Activated naive CD4-positive, alpha-beta T cell (primary cell): ENCODE measurements around the gene GFY.
"Not testable (repeated sequence)": the region's sequence is repeated elsewhere in the genome, so short reads cannot be mapped to it uniquely, and the experiment has no call there.

Experiments
- DNase-seq, 4 experiments: peaks; one replicate each; lab custom pipeline; 2025; lab: John Stamatoyannopoulos, UW

The GFY gene

DNA sequence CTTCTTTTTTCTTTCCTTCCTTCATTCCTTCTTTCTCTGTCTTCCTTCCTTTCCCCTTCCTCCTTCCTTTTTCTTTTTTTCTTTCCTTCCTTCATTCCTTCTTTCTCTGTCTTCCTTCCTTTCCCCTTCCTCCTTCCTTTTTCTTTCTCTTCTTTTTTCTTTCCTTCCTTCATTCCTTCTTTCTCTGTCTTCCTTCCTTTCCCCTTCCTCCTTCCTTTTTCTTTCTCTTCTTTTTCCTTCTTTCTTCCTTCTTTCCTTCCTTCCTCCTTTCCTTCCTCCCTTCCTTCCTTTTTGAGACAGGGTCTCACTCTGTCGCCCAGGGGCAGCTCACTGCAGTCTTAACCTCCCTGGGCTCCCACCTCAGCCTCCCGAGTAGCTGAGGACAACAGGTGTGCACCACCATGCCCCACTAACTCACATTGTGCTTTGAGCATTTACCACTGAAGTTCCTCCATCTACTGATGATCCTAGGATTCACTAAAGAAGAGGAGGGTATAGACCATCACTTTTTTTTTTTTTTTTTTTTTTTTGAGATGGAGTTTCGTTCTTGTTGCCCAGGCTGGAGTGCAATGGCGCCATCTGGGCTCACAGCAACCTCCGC, 19.0 kb downstream of the GFY start:
- not testable (repeated sequence) for DNase-seq

DNA sequence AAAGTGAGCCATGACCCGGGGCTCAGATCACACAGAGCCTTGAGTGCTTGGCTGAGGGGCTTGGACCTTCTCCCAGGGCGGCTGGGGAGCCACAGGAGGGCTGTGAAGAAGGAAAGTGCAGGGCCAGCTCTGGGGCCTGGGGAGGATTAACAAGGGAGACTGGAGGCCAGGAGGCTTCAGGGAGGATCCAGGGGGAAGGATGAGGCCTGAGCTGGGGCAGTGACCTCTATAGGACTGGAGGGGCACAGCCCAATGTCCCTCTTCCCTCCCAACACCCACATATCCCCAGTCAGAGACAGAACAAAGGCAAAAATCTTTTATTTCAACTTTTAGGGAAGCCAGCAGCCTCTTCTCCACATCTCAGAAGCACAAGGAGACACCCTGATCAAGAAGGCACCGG, 20.8 kb downstream of the GFY start:
- DNase-seq, result no peak

DNA sequence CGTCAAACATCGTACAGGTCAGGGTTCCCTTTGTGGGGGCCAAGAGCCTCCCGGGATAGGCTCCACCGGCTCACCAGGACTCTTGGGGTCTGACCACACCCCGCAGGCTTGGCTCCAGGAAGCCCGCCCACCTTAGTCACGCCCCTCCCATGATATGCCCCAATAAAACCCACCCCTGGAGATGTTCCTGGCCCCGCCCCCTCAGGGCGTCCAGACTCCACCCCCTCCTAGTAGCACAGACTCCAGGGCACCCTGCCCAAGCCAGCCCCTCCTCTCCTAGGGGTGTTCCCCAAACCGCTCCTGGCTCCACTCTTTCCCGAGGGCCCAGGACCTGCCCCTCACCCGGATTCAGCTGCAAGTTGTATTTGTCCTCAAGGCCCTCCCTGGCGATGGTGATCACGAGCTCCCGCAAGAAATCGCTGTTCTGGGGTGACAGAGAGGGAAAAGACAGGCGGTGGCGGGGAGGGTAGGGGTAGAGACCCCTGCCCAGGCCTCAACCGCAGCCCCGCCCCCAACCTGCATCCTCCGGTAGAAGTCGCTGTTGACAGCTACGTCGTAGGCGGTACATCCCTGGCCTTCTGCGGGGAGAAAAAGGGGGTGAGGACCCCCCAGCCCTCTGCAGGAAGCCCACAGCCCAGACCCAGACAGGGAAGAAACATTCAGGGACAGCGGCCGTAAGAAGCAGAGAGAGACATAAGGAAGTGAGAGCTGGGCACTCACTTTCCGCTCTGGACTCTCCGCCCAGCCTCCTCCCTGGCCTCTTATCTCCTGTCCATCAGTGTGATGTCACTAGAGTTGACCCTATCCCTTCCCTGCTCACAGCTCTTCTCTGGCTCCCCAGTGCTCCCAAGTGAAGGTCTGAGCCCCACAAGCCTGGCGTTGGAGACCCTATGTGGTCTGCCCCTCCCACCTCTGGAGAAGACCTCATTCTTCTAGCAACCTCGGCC, 22.6 kb downstream of the GFY start:
- no peak for DNase-seq

DNA sequence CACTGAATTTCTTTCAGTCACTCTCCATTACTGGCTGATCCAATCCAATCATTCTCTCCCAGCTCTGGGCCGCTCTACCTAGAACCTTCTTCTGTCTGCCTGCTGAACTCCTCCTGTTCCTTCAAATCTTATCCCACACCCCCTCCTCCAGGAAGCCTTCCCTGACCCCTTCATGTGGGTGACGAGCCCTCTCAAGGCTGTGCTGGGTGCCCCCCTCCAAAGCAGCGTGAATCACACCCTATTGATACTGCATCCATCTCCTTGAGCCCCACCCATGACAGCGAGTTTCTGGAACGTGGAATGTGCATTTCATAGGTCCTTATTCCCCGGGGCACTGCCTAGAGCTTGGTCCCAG, 23.2 kb downstream of the GFY start:
- DNase-seq, result no peak

DNA sequence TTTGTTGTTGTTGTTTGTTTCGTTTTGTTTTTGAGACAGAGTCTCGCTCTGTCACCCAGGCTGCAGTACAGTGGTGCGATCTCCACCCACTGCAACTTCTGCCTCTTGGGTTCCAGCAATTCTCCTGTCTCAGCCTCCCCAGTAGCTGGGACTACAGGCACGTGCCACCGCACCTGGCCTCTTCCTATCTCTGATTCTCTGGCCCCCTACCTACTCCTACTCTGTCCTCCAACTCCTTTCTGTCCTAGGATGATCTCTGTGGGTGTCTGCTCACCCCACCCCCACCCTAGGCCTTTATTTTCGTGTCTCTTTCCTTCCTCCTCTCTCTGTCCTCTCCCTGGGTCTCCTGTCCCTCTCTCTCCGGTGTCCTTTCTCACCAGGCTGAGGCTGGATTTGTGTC, 25.2 kb downstream of the GFY start:
- DNase-seq, result no peak

DNA sequence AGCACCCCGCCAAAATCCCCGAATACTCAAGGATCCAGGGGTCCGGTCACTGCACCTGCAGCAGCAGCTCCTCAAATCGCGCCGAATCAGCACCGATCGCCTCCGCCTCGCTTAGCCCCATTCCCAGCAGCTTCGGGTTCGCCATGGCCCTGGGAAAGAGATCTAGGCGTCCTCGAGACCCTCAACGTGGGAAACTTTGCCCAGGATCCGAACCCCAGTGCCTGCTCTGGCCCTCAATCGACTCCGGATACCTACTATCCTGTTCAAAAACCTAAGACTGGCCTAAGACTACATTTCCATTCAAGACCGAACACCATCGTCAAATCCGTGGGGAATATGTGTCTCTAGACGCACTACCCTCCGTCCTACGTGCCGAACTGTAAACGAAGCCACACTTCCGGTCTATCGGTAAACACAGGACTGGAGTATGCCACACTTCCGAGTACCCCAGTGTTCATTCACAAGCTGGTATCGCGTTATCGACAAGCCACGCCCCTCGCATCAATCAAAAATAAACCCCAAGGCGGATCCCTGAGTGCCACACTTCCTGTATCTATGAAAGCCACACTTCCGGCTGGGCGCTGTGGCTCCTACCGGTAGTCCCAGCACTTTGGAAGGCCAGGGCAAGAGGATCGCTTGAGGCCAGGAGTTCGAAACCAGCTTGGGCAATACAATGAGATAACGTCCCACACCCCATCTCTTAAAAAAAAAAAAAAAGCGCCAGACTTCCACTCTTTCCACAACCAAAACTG, 26.4 kb downstream of the GFY start, which contains the start of gene PIH1D1:
Gene PIH1D1 (minus strand): TSS at position 385 of the 752 bp plus-strand sequence. CDS start 240 bp downstream, at position 145.
- peak; percentile 69 to 88 (median 80) for DNase-seq

DNA sequence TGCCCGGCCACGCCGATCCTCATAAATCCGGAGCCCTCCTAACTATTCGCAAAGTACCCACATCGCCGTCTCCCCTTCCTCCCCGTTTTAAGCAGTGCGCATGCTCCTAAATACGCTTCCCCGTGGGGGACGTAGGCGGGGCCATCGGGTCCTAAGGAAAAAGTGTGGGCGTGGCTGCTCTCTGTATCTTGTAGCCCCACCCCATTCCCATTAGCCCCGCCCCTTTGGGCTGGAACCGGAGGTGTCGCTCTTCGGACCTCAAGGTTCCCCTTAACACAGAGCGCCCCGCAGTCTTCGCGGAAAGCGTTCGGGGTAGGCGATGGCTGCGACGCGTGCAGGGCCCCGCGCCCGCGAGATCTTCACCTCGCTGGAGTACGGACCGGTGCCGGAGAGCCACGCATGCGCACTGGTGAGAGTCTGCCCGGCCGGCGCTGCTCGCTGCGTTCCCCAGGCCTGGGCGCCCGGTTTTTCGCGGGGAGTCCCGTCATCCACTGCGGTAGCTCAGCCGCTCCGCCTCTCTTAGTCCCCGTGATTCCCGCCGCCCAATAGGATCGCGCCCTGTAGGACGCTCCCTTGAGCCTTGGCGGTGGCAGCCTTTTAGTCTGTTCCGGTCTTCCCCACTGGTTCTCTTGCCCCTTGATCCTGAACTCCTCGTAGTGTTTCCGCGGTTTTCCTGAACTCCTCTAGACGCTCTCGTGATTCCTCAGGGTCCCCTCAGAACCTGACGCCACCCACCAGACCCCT, 28.0 kb downstream of the GFY start, which contains the start of gene ALDH16A1:
Gene ALDH16A1 (plus strand): TSS at position 213 of the 744 bp plus-strand sequence. CDS start 107 bp downstream, at position 320.
- DNase-seq, result peak; percentile 94 to 98 (median 96)

DNA sequence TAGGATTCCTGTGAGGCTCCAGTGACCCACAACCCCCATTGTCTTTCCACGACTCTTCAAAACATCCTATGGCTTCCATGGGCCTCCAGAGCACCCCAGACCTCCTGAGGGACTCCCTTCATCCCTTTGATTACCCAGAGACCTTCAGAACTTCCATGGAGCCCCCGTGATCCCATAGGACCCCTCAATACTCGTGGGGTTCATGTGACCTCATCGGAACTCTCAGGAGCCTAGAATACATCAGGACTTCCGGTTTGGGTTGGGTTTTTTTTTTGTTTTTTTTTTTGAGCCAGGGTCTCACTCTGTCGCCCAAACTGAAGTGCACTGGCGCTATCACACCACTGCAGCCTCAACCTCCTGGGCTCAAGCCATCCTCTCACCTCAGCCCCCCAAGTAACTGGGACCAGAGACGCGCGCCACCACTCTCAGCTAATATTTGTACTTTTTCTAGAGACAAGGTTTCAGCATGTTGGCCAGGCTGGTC, 28.6 kb downstream of the GFY start:
- DNase-seq, result no peak

DNA sequence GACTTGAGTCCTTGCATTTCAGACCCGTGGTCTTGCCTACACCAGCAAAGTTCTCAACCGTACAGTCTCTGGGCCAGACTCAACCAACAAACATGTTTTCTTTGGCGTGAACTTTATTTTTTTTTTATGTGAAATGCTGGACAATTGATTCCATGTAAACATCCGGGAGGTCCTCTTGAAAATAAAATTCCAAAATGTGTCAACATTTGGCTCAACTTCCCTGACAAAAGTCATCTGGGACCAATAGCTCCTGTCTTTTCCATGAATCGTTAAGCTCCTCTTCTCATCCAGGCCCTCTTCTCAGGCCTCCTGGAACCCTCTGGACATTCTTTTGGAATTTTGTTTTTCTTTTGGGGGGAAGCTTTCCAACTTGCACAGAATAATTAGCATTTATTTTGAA, 30.6 kb downstream of the GFY start:
- DNase-seq, result no peak

DNA sequence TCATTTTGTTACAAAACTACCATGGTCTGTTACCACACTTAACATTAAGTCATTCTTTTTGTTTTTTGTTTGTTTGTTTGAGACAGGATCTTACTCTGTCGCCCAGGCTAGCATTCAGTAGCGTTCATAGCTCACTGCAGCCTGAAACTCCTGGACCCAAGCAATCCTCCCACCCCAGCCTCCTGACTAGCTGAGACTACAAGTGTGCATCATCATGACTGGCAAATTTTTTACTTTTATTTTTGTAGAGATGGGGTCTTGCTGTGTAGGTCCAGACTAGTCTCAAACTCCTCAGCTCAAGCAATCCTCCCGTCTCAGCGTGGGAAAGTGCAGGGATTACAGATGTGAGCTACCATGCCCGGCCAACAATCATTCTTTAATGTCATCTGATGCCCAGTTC, 31.1 kb downstream of the GFY start:
- DNase-seq, result no peak

DNA sequence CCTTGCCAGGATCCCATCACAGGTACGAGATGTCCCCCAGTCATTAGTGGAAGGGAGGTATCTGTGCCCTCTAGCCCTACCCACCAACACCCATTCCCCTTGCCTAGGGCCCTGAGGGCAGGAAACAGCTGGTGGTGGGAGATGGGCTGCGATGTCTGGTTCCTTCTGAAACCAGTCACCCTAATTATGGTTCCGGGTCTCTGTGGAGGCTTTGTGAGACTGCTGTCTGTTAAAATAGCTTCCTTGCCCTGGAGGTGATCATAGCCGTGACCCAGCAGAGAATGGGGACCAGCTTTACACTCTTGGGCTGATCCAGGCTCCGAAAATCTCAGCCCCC, 33.3 kb downstream of the GFY start:
- no peak for DNase-seq

DNA sequence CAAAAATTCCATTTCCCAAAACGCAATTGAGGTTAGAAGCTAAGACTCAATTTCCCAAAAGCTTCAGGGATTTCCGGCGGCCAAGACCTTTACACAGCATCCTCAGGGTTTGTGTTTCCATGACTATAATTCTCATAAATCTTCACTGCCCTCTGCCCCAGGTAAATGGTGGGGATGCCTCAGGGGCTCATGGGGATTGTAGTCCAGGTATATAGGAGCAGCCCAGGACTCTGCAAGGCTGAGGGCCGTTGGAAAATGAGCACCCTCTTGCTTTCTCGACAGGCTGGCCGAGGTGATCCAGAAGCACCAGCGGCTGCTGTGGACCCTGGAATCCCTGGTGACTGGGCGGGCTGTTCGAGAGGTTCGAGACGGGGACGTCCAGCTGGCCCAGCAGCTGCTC, 34.2 kb downstream of the GFY start:
- DNase-seq, result no peak

DNA sequence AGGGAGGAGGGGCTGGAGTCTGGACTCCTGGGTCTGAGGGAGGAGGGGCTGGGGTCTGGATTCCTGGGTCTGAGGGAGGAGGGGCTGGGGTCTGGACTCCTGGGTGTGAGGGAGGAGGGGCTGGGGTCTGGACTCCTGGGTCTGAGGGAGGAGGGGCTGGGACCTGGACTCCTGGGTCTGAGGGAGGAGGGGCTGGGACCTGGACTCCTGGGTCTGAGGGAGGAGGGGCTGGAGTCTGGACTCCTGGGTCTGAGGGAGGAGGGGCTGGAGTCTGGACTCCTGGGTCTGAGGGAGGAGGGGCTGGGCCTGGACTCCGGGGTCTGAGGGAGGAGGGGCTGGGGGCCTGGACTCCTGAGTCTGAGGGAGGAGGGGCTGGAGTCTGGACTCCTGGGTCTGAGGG, 35.9 kb downstream of the GFY start:
- not testable (repeated sequence) for DNase-seq

DNA sequence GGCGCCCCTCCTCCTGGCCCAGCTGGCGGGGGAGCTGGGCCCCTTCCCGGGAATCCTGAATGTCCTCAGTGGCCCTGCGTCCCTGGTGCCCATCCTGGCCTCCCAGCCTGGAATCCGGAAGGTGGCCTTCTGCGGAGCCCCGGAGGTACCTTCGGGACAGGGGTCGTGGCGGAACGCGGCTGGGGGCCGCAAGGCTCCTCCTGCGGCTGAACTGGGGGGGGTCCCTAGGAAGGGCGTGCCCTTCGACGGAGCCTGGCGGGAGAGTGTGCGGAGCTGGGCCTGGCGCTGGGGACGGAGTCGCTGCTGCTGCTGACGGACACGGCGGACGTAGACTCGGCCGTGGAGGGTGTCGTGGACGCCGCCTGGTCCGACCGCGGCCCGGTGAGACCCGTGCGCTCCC, 36.5 kb downstream of the GFY start:
- no peak for DNase-seq

DNA sequence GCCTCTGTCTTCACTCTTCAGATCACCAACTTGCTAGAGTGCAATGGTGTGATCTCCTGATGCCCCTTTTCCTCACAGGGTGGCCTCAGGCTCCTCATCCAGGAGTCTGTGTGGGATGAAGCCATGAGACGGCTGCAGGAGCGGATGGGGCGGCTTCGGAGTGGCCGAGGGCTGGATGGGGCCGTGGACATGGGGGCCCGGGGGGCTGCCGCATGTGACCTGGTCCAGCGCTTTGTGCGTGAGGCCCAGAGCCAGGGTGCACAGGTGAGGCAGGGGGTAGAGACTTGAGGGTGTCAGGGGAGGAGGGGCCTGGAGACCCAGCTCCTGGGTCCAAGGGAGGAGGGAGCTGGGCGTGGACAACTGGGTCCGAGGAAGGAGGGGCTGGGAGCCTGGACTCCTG, 37.3 kb downstream of the GFY start:
- no peak for DNase-seq

DNA sequence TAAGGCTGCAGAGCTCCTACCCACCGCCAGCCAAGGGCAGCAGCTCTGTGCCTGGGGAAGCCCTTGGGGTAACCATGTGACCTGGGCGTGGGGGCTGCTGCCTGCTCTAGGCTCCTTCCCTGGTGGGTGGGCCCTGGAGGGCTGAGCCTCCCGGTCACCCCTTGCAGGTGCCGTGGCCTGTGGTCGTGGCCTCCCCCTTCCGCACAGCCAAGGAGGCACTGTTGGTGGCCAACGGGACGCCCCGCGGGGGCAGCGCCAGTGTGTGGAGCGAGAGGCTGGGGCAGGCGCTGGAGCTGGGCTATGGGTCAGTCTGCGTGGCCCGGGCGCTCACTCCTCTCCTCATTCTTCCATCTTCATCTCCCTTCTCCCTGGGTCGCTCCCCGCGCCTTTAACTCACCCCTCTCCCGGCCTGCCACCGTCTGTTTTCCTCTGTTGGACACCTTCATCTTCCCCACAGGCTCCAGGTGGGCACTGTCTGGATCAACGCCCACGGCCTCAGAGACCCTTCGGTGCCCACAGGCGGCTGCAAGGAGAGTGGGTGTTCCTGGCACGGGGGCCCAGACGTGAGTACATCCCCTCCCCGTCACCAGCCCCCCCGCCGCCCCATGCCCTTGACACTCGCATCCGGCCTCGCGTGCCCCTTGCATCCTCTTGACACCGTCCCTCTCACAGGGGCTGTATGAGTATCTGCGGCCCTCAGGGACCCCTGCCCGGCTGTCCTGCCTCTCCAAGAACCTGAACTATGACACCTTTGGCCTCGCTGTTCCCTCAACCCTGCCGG, 39.0 kb downstream of the GFY start:
- no peak for DNase-seq

DNA sequence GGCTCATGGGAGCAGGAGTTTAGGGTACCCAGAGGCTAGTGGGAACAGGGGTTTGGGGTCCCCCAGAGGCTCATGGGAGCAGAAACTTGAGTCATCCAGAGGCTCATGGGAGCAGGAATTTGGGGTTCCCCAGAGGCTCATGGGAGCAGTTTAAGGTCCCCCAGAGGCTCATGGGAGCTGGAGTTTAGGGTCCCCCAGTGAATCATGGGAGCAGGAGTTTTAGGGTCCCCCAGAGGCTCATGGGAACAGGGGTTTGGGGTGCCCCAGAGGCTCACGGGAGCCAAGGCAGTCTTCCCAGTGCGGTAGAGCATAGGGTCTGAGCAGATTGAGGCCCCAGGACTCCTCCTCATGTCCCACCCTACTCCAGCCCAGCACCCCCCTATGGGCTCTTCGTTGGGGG, 40.2 kb downstream of the GFY start:
- no peak for DNase-seq

DNA sequence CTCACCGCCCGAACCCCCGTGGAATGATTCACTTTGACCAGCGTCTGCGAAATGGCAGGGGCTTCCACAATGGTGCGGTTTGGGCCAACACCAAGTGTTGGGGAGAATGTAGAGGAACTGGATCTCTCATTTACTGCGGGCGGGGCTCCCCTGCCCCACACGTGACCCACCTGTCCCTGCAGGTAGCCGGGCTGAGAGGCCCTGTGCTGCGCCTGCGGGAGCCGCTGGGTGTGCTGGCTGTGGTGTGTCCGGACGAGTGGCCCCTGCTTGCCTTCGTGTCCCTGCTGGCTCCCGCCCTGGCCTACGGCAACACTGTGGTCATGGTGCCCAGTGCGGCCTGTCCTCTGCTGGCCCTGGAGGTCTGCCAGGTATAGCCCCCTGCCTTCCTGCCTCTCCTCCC, 43.0 kb downstream of the GFY start:
- no peak for DNase-seq

DNA sequence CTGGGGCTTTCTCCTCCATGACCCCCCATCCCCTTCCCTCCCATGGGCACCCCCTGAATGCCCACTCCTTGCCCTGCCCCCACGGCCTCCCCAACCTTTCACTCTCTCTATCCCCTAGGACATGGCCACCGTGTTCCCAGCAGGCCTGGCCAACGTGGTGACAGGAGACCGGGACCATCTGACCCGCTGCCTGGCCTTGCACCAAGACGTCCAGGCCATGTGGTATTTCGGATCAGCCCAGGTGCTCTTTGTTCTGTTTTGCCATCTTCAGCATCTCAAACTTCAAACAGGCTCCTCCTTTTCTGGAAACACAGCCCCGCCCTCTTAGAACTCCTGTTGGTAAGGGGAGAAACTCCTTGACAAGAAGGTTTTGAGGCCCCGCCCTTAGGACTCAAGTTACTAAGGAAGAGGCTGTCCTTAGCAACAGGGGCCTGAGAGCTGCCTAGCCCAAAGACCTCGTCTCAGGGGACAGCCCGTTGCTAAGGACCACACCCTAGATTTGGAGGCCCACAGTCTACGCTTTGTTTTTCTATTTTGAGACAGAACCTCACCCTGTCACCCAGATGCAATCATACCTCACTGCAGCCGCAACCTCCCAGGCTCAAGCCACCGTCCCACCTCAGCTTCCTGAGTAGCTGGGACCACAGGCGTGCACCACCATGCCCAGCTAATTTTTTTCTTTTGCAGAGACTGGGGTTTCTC, 43.7 kb downstream of the GFY start:
- peak in 2 of 4 experiments; percentile 56 to 80 for DNase-seq
